ENCODE results near the gene TEC. TPM values are rescaled to one million over a fixed set of nuclear protein-coding genes. Genes with fewer than 3 reads are reported as not detected.

The TEC gene
- total and polyA plus RNA-seq, 9 of the 15 experiments (the other 6 are each of a cell fraction or from before 2014, with no cell fraction given) = 5.3 to 14.7 (median 8.8) TPM

DNA sequence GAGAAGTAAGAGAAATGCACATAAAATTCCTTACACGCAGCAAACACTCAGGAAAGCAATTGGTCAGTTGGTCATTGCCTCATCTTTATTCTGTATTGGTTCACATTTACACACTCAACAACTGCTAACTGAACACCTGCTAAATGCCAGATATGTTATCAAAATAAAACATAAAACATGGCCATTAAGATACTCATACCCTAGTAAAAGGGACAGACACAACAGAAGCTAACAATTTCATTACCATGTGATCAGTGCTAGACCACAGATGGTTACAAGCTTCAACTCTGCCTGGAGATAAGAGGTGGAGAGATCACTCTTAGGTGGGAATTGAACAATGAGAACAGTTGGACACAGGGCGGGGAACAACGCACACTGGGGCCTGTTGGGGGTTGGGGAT is 26.2 kb downstream of the TEC start (continued):
- TF ChIP-seq CREM (IDR thresholded peaks at IDR 0.05; ENCODE audit: low read depth) (peak; percentile 31; the same call in 1 of the 2 replicates), NFYB (IDR thresholded peaks at IDR 0.05; ENCODE audit: extremely low read depth, insufficient read length) (no peak), NFE2L1 (tag; IDR thresholded peaks at IDR 0.05; ENCODE audit: borderline replicate concordance, low read depth) (no peak), NFATC3 (IDR thresholded peaks at IDR 0.05) (no peak), MBD2 (IDR thresholded peaks at IDR 0.05; ENCODE audit: borderline replicate concordance, low read depth) (0 out of 2 replicates have a peak, but pooled peaks have one; percentile 33), SMAD4 (CRISPR knock-in tag; conservative IDR thresholded peaks at IDR 0.05) (peak; percentile 96), ZNF184 (CRISPR knock-in tag; IDR thresholded peaks at IDR 0.05) (no peak), ZNF609 (CRISPR knock-in tag; IDR thresholded peaks at IDR 0.05; ENCODE audit: borderline replicate concordance) (no peak), RCOR1 (IDR thresholded peaks at IDR 0.05; ENCODE audit: borderline replicate concordance in 1 of 2, low read depth in 2 of 2, low read length in 2 of 2) (peak; percentile 13 to 47; a peak in 3 of 4 replicates), BRD9 (IDR thresholded peaks at IDR 0.05; ENCODE audit: low read depth, partially characterized antibody) (peak; percentile 64), ZFPM2 (CRISPR knock-in tag; IDR thresholded peaks at IDR 0.05) (no peak), FOXK2 (conservative IDR thresholded peaks at IDR 0.05 in 1 of 2, IDR thresholded peaks at IDR 0.05 in 1 of 2; ENCODE audit: low read depth in 2 of 2) (peak; percentile 23 to 27; a peak in 1 of 4 replicates), C11orf30 (IDR thresholded peaks at IDR 0.05; ENCODE audit: low read depth) (no peak)
- TF ChIP-seq, protein P1, sequence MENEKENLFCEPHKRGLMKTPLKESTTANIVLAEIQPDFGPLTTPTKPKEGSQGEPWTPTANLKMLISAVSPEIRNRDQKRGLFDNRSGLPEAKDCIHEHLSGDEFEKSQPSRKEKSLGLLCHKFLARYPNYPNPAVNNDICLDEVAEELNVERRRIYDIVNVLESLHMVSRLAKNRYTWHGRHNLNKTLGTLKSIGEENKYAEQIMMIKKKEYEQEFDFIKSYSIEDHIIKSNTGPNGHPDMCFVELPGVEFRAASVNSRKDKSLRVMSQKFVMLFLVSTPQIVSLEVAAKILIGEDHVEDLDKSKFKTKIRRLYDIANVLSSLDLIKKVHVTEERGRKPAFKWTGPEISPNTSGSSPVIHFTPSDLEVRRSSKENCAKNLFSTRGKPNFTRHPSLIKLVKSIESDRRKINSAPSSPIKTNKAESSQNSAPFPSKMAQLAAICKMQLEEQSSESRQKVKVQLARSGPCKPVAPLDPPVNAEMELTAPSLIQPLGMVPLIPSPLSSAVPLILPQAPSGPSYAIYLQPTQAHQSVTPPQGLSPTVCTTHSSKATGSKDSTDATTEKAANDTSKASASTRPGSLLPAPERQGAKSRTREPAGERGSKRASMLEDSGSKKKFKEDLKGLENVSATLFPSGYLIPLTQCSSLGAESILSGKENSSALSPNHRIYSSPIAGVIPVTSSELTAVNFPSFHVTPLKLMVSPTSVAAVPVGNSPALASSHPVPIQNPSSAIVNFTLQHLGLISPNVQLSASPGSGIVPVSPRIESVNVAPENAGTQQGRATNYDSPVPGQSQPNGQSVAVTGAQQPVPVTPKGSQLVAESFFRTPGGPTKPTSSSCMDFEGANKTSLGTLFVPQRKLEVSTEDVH (IDR thresholded peaks at IDR 0.05; ENCODE audit: low read depth, partially characterized antibody) = no peak
- TF ChIP-seq, protein P2, sequence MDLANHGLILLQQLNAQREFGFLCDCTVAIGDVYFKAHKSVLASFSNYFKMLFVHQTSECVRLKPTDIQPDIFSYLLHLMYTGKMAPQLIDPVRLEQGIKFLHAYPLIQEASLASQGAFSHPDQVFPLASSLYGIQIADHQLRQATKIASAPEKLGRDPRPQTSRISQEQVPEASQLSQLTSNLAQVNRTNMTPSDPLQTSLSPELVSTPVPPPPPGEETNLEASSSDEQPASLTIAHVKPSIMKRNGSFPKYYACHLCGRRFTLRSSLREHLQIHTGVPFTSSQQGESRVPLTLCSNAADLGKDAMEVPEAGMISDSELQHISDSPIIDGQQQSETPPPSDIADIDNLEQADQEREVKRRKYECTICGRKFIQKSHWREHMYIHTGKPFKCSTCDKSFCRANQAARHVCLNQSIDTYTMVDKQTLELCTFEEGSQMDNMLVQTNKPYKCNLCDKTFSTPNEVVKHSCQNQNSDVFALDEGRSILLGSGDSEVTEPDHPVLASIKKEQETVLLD (IDR thresholded peaks at IDR 0.05) = no peak
- TF ChIP-seq, protein P3, sequence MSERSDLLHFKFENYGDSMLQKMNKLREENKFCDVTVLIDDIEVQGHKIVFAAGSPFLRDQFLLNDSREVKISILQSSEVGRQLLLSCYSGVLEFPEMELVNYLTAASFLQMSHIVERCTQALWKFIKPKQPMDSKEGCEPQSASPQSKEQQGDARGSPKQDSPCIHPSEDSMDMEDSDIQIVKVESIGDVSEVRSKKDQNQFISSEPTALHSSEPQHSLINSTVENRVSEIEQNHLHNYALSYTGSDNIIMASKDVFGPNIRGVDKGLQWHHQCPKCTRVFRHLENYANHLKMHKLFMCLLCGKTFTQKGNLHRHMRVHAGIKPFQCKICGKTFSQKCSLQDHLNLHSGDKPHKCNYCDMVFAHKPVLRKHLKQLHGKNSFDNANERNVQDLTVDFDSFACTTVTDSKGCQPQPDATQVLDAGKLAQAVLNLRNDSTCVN (CRISPR knock-in tag; IDR thresholded peaks at IDR 0.05) = no peak

All from K562 (cell line).